Activated T-helper 9 cell treated with anti-CD3 and anti-CD28 coated beads, Interleukin-2, amount 50 U/mL, for 16 hours (primary cell): ENCODE data around the gene NXNL2.

Experiments used
- DNase-seq: peaks from one replicate; pipeline ENCODE4 v3.0.0-alpha.2; 2020; ENCODE audit warnings: low read depth

NXNL2 gene

DNA sequence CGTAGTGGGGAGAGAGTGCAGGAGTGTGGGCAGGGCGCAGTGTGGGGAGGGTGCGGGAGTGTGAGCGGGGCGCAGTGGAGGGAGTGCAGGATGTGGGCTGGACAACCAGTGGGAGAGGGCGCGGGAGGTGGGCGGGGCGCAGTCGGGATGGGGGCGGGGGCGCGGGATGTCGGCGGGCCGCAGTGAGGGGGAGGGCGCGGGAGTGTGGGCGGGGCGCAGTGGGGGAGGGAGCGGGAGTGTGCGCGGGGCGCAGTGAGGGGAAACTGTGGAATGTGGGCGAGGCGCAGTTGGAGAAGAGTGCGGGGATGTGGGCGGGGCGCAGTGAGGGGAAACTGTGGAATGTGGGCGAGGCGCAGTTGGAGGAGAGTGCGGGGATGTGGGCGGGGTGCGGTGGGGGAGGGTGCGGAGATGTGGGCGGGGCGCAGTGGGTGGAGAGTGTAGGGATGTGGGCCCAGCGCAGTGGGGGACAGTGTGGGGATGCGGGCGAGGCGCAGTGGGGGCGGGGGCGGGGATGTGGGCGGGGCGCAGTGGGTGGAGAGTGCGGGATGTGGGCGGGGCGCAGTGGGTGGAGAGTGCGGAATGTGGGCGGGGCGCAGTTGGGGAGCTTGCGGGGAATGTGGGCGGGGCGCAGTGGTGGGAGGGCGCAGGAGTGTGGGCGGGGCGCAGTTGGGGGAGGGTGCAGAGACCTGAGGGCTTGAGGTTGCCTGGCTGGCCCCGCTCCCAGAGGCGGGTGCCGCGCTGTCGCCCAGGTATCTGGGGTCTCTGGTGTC lies at the start of gene NXNL2:
Gene NXNL2, plus strand, starts transcription at position 723 of the 770 bp plus-strand sequence. CDS start 257 bp downstream, outside the sequence.
- DNase-seq: no peak

DNA sequence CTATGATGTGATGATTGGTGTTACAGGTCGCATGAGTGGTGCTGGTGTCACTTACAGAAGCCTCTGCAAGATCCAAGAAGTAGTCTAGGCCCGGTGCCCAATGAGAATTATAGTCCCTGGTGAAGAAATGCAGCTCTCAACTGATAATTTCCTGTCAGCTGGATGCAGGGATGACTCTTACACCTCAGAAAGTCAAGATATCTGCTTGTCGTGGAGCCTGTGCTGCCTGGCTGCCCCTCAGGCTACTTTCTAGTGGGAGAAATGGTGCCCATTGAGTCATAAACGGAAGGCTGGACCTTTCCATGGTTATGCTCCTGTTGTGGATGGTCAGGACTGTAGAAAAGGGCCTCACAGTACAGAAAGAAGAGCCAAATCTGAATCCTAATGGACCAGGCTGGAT lies 46.8 kb upstream of the NXNL2 start:
- DNase-seq: no peak

GRCh38 chr9:88494983-88495721 lies 39.8 kb upstream of the NXNL2 start:
- DNase-seq: no peak

- no peak for DNase-seq
Observed at GRCh38 chr9:88497224-88497623, 37.8 kb upstream of the NXNL2 start.

DNA sequence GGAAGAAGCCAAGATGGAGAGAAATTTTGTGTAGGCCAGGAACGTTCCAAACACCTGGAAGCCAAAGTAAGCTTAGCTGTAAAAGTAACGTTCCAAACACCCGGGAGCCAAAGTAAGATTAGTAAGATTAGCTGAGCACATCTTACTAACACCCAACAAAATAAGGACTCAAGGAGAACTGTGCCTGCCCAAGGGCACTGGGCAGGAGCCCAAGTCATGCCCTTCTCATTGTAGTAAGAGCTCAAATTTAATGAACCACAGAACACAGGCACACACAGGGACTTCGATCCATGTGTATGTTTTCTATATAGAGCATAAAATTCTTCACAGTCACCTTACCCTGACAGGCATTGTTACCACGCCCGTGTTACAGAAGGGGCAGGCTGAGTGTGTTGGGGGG lies 36.1 kb upstream of the NXNL2 start:
- no peak for DNase-seq

DNA sequence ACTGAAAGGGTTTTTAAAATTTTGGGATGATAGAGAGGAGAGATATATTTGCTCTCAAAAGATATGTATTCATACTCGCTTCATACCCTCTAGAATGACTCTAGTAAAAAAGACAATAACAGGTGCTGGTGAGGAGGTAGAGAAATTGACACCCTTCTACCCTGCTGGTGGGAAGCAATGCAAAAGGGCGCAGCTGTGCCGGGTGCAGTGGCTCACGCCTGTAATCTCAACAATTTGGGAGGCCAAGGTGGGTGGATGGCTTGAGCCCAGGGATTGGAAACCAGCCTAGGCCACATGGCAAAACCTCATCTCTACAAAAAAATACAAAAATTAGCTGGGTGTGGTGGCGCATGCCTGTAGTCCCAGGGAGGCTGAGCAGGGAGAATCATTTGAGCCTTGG lies 33.9 kb upstream of the NXNL2 start:
- DNase-seq: no peak

DNA sequence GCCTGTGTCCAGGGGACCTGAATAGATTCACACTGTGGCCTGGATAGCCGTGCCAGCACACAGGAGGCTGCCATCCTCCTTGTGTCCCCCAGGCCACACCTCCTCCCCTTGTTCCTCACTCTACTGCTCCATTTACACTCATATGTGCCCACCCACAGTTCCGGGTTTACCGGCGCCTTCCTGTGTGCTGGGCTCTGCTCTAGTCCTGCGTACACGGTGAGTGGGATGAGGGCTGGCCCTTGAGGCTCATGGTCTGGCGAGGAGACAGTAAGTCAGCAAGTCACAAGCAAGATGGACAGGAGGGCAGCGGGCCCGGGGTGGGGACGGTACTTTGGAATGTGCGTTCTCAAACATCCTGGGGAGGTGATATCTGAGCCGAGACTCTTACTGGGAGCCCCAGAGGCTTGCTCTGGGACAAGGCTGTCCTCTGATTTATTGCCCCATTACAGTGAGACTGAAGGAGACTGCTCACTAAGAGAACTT lies 32.4 kb upstream of the NXNL2 start:
- DNase-seq: no peak

GRCh38 chr9:88503081-88503844 lies 31.7 kb upstream of the NXNL2 start:
- no peak for DNase-seq

DNA sequence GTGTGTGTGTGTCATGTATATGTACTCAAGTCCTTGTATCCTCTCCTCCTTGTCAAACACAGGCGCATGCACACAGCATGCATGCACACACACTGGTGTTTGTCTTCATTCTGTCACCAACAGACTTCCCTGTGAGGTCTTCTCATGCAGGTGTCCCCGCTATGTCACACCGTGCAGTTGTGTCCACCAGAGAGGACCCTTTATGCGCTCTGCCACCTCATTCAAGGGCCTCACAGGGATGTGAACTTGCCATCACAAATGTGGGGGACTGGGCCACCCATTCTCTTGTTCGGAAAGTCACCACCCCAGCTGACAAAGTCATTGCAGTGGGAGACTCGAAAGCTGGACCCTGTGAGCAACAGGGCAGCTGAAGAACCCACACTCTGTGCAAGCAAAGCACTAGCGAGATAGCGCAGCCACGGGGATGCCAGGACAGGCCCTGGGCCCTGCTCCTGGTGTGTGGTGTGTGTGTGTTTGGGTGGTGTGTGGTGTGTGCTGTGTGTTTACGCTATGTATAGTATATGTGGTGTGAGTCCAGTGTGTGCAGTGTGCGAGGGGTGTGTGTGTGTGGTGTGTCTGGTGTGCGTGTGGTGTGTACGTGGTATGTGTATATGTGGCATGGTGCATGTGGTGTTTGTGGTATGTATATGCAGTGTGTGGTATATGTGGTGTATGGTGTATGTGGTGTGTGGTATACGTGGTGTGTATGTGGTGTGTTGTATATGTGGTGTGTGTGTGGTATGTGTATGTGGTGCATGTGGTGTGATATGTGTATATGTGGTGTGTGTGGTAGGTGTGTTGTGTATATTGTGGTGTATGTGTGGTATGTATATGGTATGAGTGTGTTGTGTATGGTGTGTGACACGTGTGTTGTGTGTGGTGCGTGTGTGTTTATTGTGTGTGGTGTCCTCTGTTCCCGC lies 30.9 kb upstream of the NXNL2 start:
- DNase-seq: no peak

DNA sequence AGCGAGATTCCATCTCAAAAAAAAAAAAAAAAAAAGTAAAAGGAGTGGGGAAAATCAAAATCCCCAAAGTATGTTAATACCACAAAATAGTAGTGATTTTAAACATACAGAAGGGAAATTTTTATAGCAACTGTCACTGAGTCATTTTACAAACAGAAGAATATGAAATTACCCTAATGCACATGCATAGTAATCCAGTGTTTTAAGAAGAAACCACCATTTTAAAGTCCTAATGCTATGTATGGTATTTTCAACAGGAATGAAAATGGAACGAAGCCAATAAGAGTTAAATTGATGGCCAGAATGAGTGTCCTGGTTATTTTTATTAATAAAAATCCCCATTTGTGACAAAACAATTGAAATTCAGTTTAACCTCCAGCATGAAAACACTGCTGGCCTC lies 26.7 kb upstream of the NXNL2 start:
- no peak for DNase-seq

DNA sequence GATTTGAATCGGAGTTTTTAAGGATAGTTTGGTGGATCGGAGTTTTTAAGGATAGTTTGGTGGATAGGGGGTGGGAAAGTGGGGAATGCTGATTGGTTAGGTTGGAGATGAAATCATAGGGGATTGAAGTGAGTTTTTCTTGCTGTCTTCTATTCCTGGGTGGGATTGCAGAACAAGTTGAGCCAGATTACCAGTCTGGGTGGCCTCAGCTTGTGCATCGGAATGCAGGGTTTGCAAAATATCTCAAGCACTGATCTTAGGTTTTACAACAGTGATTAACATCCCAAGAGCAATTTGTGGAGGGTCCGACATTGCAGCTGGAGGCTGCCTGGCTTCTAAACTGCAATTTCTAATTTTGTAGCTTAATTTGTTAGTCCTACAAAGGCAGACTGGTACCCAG lies 23.1 kb upstream of the NXNL2 start:
- DNase-seq: no peak

GRCh38 chr9:88514247-88514646 lies 20.7 kb upstream of the NXNL2 start:
- no peak for DNase-seq

DNA sequence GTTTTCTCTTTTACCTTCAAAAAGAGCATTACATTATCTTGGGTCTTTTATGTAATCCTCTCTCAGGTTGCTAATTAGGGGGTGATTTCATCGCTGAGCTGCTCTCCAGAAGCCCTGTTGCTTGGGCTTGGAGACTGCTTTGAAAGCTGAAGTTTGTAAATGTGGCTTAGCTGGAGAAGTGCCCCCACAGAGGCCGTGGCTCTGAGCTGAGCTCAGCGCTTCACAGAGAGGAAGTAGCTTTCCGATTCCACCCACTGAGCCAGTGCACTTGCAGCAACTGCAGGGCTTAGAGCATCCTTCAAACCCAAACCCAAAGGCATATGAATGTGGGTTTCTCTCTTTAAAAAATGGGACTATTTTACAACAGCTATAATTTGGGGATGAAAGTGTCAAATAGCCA lies 13.7 kb upstream of the NXNL2 start:
- DNase-seq: no peak

DNA sequence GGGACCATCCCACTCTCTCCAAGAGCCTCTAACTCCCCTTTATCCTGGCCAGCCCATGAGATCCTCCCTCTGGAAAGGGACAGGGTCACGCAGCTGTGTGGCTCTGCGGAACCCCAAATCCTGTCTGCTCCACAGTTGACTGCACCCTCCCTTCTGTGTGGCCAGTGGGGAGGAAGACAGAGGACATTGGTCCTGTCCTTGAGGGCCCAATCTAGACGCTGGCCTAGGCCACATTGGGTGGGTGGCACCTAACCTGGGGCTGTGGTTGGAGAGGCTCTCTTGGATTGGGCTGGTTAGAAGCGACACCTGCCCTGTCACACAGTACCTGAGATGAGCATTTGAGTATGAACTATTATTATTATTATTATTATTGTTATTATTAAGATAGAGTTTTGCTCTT lies 12.6 kb upstream of the NXNL2 start:
- no peak for DNase-seq

DNA sequence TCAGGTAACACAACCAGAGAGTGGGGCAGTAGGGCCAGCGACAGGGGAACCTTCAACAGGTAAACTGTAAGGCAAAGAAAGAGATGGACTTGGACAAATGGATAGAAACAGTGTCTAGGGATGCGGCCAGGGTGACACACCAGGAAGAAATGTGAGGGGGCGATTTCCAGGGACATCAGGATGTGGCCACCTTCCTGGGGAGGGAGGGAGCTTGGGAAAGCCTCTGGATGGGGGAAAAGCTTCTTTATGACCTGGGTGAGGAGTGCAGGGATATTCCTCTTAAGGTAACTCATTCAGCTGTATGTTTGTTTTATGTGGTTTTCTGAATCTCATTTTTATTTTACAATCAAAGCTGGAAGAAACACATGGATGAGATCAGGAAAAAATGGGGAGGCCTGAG lies 11.9 kb upstream of the NXNL2 start:
- DNase-seq: no peak

GRCh38 chr9:88524911-88525310 lies 10.1 kb upstream of the NXNL2 start:
- no peak for DNase-seq

DNA sequence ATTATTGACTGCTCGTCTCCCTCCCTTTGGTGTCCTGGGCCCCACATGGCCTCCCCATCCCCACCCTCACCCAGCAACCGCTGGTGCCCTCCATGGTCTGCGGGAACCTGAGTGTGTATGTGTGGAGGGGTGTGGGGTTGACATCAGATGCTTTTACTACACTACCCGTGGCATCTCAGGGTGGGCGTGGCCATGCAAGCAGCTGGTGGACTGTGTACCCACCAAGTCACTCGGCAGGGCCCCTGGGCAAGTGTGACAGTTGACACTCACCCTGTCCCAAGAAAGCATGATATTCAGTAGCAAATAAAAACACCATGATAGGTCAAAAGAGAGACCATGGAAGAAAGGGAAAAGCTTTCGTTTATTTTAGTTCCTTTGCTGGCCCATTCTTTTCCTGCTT lies 7.4 kb upstream of the NXNL2 start:
- DNase-seq: no peak

DNA sequence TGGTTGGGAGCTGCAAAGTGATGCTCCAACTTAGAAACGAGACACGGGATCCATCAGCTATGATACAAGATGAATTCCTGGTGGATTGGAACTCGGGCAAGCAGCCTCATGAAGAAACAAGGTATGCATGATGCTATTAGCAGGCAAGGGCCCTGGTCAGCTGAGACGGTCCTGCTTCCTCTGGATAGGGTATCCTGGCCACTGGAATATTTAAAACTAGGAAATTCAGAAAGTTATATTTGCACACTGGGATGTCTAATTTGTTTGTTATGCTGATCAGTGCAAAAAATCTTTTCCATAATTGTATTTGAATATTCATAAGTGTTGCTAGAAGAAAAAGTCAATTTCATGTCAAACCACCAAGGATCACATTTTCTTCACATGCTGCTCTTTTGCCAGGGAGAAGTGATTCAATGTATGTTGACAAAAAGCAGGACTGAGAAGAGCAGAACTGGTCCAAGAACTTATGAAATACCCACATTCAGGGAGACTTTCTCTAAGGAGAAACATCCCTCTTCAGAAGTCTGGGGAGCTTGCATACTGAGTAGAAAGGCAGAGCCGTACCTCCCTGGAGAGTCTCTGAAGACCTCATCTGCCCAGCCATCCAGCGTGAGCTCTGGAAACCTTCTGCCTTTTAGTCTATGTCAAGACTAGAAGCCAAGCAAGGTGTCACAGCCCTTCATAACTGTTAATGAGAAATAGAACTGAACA lies 6.7 kb upstream of the NXNL2 start:
- no peak for DNase-seq

- no peak for DNase-seq
Observed at GRCh38 chr9:88529496-88529895, 5.5 kb upstream of the NXNL2 start.

- DNase-seq: no peak
Observed at GRCh38 chr9:88530051-88530450, 4.9 kb upstream of the NXNL2 start.
